GM23248 (cell line): ENCODE data around the gene ANKK1.

Experiments used
- EZH2 ChIP-seq: fragments of 200-600 bp; sonication (generic); IDR thresholded peaks from 2 replicates; pipeline ENCODE4 v1.6.1; 2018; ENCODE audit warnings: antibody characterized with exemption, mild to moderate bottlenecking; ENCODE audit not compliant: insufficient read depth, poor library complexity, severe bottlenecking
- EZH2phosphoT487 ChIP-seq: fragments of 200-600 bp; sonication (generic); IDR thresholded peaks from 2 replicates; pipeline ENCODE4 v1.6.1; 2018; ENCODE audit warnings: antibody characterized with exemption, moderate library complexity, mild to moderate bottlenecking, low read depth; ENCODE audit not compliant: insufficient read depth

DNA sequence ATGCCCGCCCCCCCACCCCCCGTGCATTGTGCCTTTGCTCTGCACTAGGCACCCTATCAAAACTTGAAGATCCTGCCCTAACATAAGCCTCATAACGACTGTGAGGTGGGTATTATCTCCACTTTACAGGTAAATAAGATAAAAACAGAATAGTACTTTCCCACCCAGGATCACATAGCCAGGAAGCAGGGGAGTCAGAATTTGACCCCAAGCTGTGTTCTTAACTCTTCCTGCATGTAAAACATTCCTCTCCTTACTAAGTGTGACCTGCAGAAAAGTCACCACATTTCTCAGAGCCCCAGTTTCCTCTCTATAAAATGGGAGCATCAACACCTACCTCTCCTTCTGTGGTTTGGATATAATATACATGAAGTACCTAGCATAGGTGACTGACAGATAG lies 18.2 kb upstream of the ANKK1 start:
- no peak for TF ChIP-seq EZH2
- no peak for TF ChIP-seq EZH2phosphoT487
